Mammary epithelial cell (primary cell): Measurements from ENCODE around the gene SYNJ2.

Experiments
- CTCF ChIP-seq, 2 donors: IDR thresholded peaks in 1 of 2; conservative IDR thresholded peaks in 1 of 2; 2 replicates each; pipeline ENCODE4 v1.5.1; 2011 to 2012; ENCODE audit warnings: inconsistent platforms in 2 of 2, low read length in 2 of 2, mild to moderate bottlenecking in 2 of 2, control low read depth in 1 of 2, low read depth in 1 of 2; ENCODE audit not compliant: insufficient read depth in 1 of 2; ENCODE audit errors: extremely low read depth in 1 of 2
- EZH2 ChIP-seq: IDR thresholded peaks from 2 replicates; pipeline ENCODE4 v1.6.1; 2012; ENCODE audit warnings: low read length, inconsistent platforms, borderline replicate concordance

GRCh38 chr6:158086054-158086503, 104.4 kb downstream of the SYNJ2 start:
- TF ChIP-seq EZH2: no peak
- TF ChIP-seq CTCF (conservative IDR thresholded peaks at IDR 0.05 in 1 of 2, IDR thresholded peaks at IDR 0.05 in 1 of 2; ENCODE audit: extremely low read depth in 1 of 2, insufficient read depth in 1 of 2, low read depth in 1 of 2, low read length in 2 of 2): no peak
